ENCODE results near the gene SMAD1. TPM values are rescaled to one million over a fixed set of nuclear protein-coding genes. Genes with fewer than 3 reads are reported as not detected.

Gene SMAD1
- total RNA-seq, 1 experiment from 2014 or later, result 23.0 TPM

GRCh38 chr4:145523117-145523516 is 41.5 kb downstream of the SMAD1 start:
- no peaks in the 10 kb centered on the region; the same call in 1 of the 2 replicates for H4K20me1 ChIP-seq (ENCODE audit: insufficient read depth)
- DNase-seq (ENCODE audit: low read depth, low spot score), result no peak
- H3K4me1 ChIP-seq (ENCODE audit: control insufficient read depth in 1 of 2, insufficient read depth in 2 of 2, low read length in 2 of 2), result no peaks in the 10 kb centered on the region
- POLR2A ChIA-PET, result no interaction called here
- RAD21 ChIA-PET (ENCODE audit: low non-redundant PET in 1 of 2, low total read pairs in 2 of 2, uncharacterized antibody in 2 of 2, unreplicated experiment in 2 of 2), result no interaction called here
- H3K9me3 ChIP-seq (ENCODE audit: control insufficient read depth in 1 of 2, insufficient read depth in 1 of 2, low read depth in 1 of 2, low read length in 2 of 2), result no peaks in the 10 kb centered on the region
- H3K9me2 ChIP-seq (ENCODE audit: insufficient read depth), result no peaks in the 10 kb centered on the region
- no peak for ATAC-seq
- intact Hi-C loops (cut with micrococcal nuclease), result no loop called here
- peaks cover 41% of the 10 kb centered on the region for H3K79me2 ChIP-seq (ENCODE audit: insufficient read depth, low read length)
- BruUV-seq (replicated peaks), result no TSS peak
- CTCF ChIA-PET, result no interaction called here
- H3K9ac ChIP-seq (ENCODE audit: low read length), result no peak overlapping the region
- no peak overlapping the region for H2AFZ ChIP-seq (ENCODE audit: low read depth, low read length, poor library complexity, severe bottlenecking)
- H3K27me3 ChIP-seq (ENCODE audit: insufficient read depth, low read length), result no peaks in the 10 kb centered on the region
- no peaks in the 10 kb centered on the region for H3K36me3 ChIP-seq (ENCODE audit: control insufficient read depth in 1 of 2, insufficient read depth in 2 of 2, low read length in 2 of 2)
- no peak overlapping the region for H3K27ac ChIP-seq (ENCODE audit: low read depth, low read length)
- H3K4me2 ChIP-seq (ENCODE audit: low read length), result no peak overlapping the region
- TF ChIP-seq SIN3A (IDR thresholded peaks at IDR 0.05; ENCODE audit: low read depth) (no peak), EGR1 (IDR thresholded peaks at IDR 0.05; ENCODE audit: low read depth) (no peak), EZH2phosphoT487 (IDR thresholded peaks at IDR 0.05; ENCODE audit: borderline replicate concordance) (no peak), POLR2AphosphoS5 (IDR thresholded peaks at IDR 0.05; ENCODE audit: low read depth, low read length) (no peak), POLR2A (IDR thresholded peaks at IDR 0.05; ENCODE audit: borderline replicate concordance, extremely low read depth, insufficient read depth, insufficient read length) (no peak), FOSL1 (IDR thresholded peaks at IDR 0.05; ENCODE audit: low read depth) (no peak), RAD21 (IDR thresholded peaks at IDR 0.05; ENCODE audit: low read depth) (no peak), TCF7L2 (IDR thresholded peaks at IDR 0.05; ENCODE audit: borderline replicate concordance, extremely low read depth, insufficient read depth, insufficient read length) (no peak)
- TF ChIP-seq, protein P1, sequence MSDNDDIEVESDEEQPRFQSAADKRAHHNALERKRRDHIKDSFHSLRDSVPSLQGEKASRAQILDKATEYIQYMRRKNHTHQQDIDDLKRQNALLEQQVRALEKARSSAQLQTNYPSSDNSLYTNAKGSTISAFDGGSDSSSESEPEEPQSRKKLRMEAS (IDR thresholded peaks at IDR 0.05), result no peak
- TF ChIP-seq, protein P2, sequence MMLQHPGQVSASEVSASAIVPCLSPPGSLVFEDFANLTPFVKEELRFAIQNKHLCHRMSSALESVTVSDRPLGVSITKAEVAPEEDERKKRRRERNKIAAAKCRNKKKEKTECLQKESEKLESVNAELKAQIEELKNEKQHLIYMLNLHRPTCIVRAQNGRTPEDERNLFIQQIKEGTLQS (IDR thresholded peaks at IDR 0.05), result no peak
- TF ChIP-seq, protein P3, sequence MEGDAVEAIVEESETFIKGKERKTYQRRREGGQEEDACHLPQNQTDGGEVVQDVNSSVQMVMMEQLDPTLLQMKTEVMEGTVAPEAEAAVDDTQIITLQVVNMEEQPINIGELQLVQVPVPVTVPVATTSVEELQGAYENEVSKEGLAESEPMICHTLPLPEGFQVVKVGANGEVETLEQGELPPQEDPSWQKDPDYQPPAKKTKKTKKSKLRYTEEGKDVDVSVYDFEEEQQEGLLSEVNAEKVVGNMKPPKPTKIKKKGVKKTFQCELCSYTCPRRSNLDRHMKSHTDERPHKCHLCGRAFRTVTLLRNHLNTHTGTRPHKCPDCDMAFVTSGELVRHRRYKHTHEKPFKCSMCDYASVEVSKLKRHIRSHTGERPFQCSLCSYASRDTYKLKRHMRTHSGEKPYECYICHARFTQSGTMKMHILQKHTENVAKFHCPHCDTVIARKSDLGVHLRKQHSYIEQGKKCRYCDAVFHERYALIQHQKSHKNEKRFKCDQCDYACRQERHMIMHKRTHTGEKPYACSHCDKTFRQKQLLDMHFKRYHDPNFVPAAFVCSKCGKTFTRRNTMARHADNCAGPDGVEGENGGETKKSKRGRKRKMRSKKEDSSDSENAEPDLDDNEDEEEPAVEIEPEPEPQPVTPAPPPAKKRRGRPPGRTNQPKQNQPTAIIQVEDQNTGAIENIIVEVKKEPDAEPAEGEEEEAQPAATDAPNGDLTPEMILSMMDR (IDR thresholded peaks at IDR 0.05 in 2 of 3, conservative IDR thresholded peaks at IDR 0.05 in 1 of 3; ENCODE audit: borderline replicate concordance in 1 of 3, insufficient read depth in 1 of 3, low read depth in 2 of 3, low read length in 2 of 3), result no peak
- H3K4me3 ChIP-seq (replicated peaks in 1 of 2; ENCODE audit: low read depth in 1 of 2, low read length in 2 of 2), result no peak overlapping the region

Data from HCT116 (cell line).